GM23338 (cell line): ENCODE results near the gene CNTNAP2. TPM values are rescaled to one million over a fixed set of nuclear protein-coding genes. Genes with fewer than 3 reads are reported as not detected.

Experiments
- ATAC-seq: fragments of 200-7000 bp; cut with Tn5 transposase; 3 replicates; pipeline ENCODE4 v1.9.1; 2020
- DNase-seq: peaks from one replicate; pipeline ENCODE4 v3.0.0-alpha.2; 2015; ENCODE audit warnings: low spot score
- H2AFZ ChIP-seq: fragments of 200-600 bp; sonication (generic); 2 replicates; pipeline ENCODE4 v1.8.0; 2016; ENCODE audit warnings: antibody characterized with exemption, mild to moderate bottlenecking, moderate library complexity
- H3F3A ChIP-seq: fragments of 200-600 bp; sonication (generic); replicated peaks from 2 replicates; pipeline ENCODE4 v1.8.0; 2017; ENCODE audit warnings: antibody characterized with exemption, mixed run types, low read depth
- H3K27ac ChIP-seq: fragments of 200-600 bp; sonication (generic); 2 replicates; pipeline ENCODE4 v1.6.1; 2016; ENCODE audit warnings: low read depth
- H3K27me3 ChIP-seq: fragments of 200-600 bp; sonication (generic); 2 replicates; pipeline ENCODE4 v1.8.0; 2016; ENCODE audit warnings: mild to moderate bottlenecking, mixed run types, moderate library complexity; ENCODE audit not compliant: insufficient read depth
- H3K36me3 ChIP-seq: fragments of 200-600 bp; sonication (generic); 2 replicates; pipeline ENCODE4 v1.8.0; 2016; ENCODE audit warnings: mild to moderate bottlenecking; ENCODE audit not compliant: insufficient read depth
- H3K4me1 ChIP-seq: fragments of 200-600 bp; sonication (generic); 2 replicates; pipeline ENCODE4 v1.8.0; 2016; ENCODE audit warnings: mild to moderate bottlenecking, moderate library complexity; ENCODE audit not compliant: insufficient read depth
- H3K4me2 ChIP-seq: fragments of 200-600 bp; sonication (generic); 2 replicates; pipeline ENCODE4 v1.7.1; 2017; ENCODE audit warnings: mixed run types
- H3K4me3 ChIP-seq: fragments of 200-600 bp; sonication (generic); 2 replicates; pipeline ENCODE4 v1.6.1; 2016; ENCODE audit warnings: mixed run types
- H3K79me2 ChIP-seq: fragments of 200-600 bp; sonication (generic); replicated peaks from 2 replicates; pipeline ENCODE4 v1.8.0; 2017; ENCODE audit warnings: mild to moderate bottlenecking; ENCODE audit not compliant: insufficient read depth
- H3K9me2 ChIP-seq: fragments of 200-600 bp; sonication (generic); 2 replicates; pipeline ENCODE4 v1.8.0; 2017; ENCODE audit not compliant: insufficient read depth
- H4K20me1 ChIP-seq: fragments of 200-600 bp; sonication (generic); replicated peaks from 2 replicates; pipeline ENCODE4 v1.8.0; 2017; ENCODE audit warnings: mild to moderate bottlenecking; ENCODE audit not compliant: insufficient read depth
- H3K27ac Mint-ChIP-seq: 2 replicates; pipeline ENCODE4 v1.8.0; 2020; ENCODE audit warnings: inconsistent platforms, mild to moderate bottlenecking, moderate library complexity, mixed read lengths
- H3K27me3 Mint-ChIP-seq: 3 replicates; pipeline ENCODE4 v1.8.0; 2022; ENCODE audit warnings: low read depth, mild to moderate bottlenecking, moderate library complexity, mixed read lengths, inconsistent platforms; ENCODE audit not compliant: insufficient read depth, poor library complexity
- H3K36me3 Mint-ChIP-seq: 3 replicates; pipeline ENCODE4 v1.8.0; 2021; ENCODE audit warnings: low read depth, mild to moderate bottlenecking, inconsistent platforms, moderate library complexity, mixed read lengths
- H3K4me1 Mint-ChIP-seq: 3 replicates; pipeline ENCODE4 v1.8.0; 2020; ENCODE audit warnings: mild to moderate bottlenecking, inconsistent platforms, mixed read lengths
- H3K4me3 Mint-ChIP-seq: 3 replicates; pipeline ENCODE4 v1.8.0; 2021; ENCODE audit warnings: moderate library complexity, mild to moderate bottlenecking, inconsistent platforms, mixed read lengths
- H3K9me3 Mint-ChIP-seq: 3 replicates; pipeline ENCODE4 v1.8.0; 2020; ENCODE audit warnings: moderate library complexity, mild to moderate bottlenecking, inconsistent platforms, mixed read lengths
- CREB1 ChIP-seq: fragments of 250-450 bp; sonication (Bioruptor Pico); IDR thresholded peaks from 2 replicates; pipeline ENCODE4 v1.5.0; 2020; ENCODE audit warnings: low read depth, mild to moderate bottlenecking, moderate library complexity
- EZH2 ChIP-seq: fragments of 200-600 bp; sonication (generic); IDR thresholded peaks from one replicate; pipeline ENCODE4 v1.8.0; 2017; ENCODE audit warnings: antibody characterized with exemption, mild to moderate bottlenecking, low read depth; ENCODE audit not compliant: unreplicated experiment
- EZH2phosphoT487 ChIP-seq: fragments of 200-600 bp; sonication (generic); IDR thresholded peaks from one replicate; pipeline ENCODE4 v1.8.1; 2018; ENCODE audit warnings: antibody characterized with exemption; ENCODE audit not compliant: unreplicated experiment
- JUNB ChIP-seq: IDR thresholded peaks from one replicate; pipeline ENCODE4 v1.6.1; 2016; ENCODE audit warnings: antibody characterized with exemption; ENCODE audit not compliant: unreplicated experiment
- NANOG ChIP-seq: IDR thresholded peaks from 2 replicates; pipeline ENCODE4 v1.6.1; 2016; ENCODE audit warnings: antibody characterized with exemption, borderline replicate concordance
- STAT1 ChIP-seq: IDR thresholded peaks from one replicate; pipeline ENCODE4 v1.6.1; 2016; ENCODE audit warnings: antibody characterized with exemption; ENCODE audit not compliant: unreplicated experiment
- ZNF114 ChIP-seq: fragments of 250-450 bp; sonication (Bioruptor Pico); IDR thresholded peaks from 2 replicates; pipeline ENCODE4 v1.5.0; 2020; ENCODE audit warnings: mild to moderate bottlenecking, moderate library complexity
- ZNF331 ChIP-seq: fragments of 250-450 bp; sonication (Bioruptor Pico); IDR thresholded peaks from 2 replicates; pipeline ENCODE4 v1.5.0; 2020; ENCODE audit warnings: low read depth, mild to moderate bottlenecking, moderate library complexity
- polyA plus RNA-seq: library from polyadenylated mRNA; unstranded; fragments of >200 nt; fragmentation: Nextera tagmentation; extraction: Ambion mirVana; gene quantifications from 2 replicates; pipeline ENCODE4 v1.2.1, GENCODE V29; 2016
- total RNA-seq: library from RNA; depleted of rRNA; stranded (reverse); fragments of >200 nt; shearing (Covaris generic); gene quantifications from 2 replicates; pipeline ENCODE4 v1.2.3, GENCODE V29; 2014
- TF ChIP-seq, protein P1 (sequence below), 2 experiments: fragments of 200-600 bp in 1 of 2; sonication (generic) in 1 of 2; conservative IDR thresholded peaks; 2 replicates each; pipeline versions ENCODE4 v1.5.1 to v1.6.1; 2016 to 2017; ENCODE audit warnings: antibody characterized with exemption in 2 of 2, low read depth in 2 of 2, mild to moderate bottlenecking in 2 of 2, moderate library complexity in 1 of 2
- TF ChIP-seq, protein P2 (sequence below): IDR thresholded peaks from one replicate; pipeline ENCODE4 v1.6.1; 2018; ENCODE audit warnings: antibody characterized with exemption; ENCODE audit not compliant: unreplicated experiment
- TF ChIP-seq, protein P3 (sequence below): IDR thresholded peaks from 2 replicates; pipeline ENCODE4 v1.6.1; 2016; ENCODE audit warnings: antibody characterized with exemption

CNTNAP2 gene
- total and polyA plus RNA-seq, 2 experiments from 2014 or later = 38.2 to 61.3 TPM

DNA sequence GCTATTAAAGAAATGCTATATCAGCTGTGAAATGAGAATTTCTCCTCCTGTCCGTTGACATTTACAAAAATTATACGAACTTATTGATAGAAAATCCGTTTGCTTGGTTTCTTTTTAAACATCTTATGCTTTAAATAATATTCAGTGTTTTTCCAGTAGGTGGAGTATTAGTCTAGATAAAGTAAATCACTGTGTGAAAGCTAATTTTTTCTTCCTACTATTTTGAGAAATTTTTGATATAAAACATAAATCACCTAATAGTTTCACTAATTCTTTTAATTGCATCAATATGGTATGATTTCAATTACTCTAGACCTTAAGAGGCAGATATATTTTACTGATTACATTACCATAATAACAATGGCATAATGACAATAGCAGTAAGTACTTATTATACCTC lies 2138.7 kb downstream of the CNTNAP2 start:
- H3K4me3 Mint-ChIP-seq = no peak overlapping the region
- Histone ChIP-seq H3K4me3 (no peak overlapping the region), H3K4me1 (no peaks in the 10 kb centered on the region), H3K79me2 (no peaks in the 10 kb centered on the region), H2AFZ (no peak overlapping the region), H3K27me3 (no peaks in the 10 kb centered on the region), H3K9me2 (no peaks in the 10 kb centered on the region), H4K20me1 (no peaks in the 10 kb centered on the region), H3K36me3 (peaks cover 6% of the 10 kb centered on the region; the same call in 1 of the 2 replicates), H3K4me2 (no peak overlapping the region), H3K27ac (no peak overlapping the region), H3F3A (no peaks in the 10 kb centered on the region)
- ATAC-seq (no peak), DNase-seq (no peak)
- H3K27ac Mint-ChIP-seq = no peak overlapping the region
- peaks cover 42% of the 10 kb centered on the region for H3K9me3 Mint-ChIP-seq
- H3K27me3 Mint-ChIP-seq = peaks cover 2% of the 10 kb centered on the region
- H3K4me1 Mint-ChIP-seq = no peaks in the 10 kb centered on the region
- peaks cover 25% of the 10 kb centered on the region for H3K36me3 Mint-ChIP-seq
- no peak for TF ChIP-seq JUNB
- no peak for TF ChIP-seq CREB1 (CRISPR knock-in tag)

DNA sequence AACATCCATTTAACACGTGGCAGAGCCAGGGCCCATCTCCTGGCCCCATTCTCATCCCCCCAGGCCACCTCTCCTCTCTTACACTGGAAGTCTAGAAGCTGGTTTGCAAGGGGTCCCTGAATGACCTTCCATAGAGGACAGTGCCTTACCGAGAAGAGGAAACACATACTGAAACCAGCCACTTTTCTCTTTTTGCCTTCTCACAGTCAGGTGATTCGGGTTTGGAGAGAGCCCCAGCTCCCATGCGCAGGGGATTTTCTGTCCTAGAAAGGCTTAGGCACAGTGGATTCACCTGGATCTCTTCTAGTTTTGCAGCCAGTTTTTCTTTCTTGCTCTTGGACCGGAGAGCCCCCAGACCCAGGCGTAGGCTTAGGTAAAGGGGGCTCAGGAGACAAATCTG lies 2139.8 kb downstream of the CNTNAP2 start:
- H3K4me3 ChIP-seq = no peak overlapping the region
- peaks cover 4% of the 10 kb centered on the region for H3K27me3 Mint-ChIP-seq
- DNase-seq (no peak), ATAC-seq (no peak)
- H3K27ac ChIP-seq = no peak overlapping the region
- H4K20me1 ChIP-seq = no peaks in the 10 kb centered on the region
- TF ChIP-seq ZNF114 (CRISPR knock-in tag) = no peak
- TF ChIP-seq, protein P1, sequence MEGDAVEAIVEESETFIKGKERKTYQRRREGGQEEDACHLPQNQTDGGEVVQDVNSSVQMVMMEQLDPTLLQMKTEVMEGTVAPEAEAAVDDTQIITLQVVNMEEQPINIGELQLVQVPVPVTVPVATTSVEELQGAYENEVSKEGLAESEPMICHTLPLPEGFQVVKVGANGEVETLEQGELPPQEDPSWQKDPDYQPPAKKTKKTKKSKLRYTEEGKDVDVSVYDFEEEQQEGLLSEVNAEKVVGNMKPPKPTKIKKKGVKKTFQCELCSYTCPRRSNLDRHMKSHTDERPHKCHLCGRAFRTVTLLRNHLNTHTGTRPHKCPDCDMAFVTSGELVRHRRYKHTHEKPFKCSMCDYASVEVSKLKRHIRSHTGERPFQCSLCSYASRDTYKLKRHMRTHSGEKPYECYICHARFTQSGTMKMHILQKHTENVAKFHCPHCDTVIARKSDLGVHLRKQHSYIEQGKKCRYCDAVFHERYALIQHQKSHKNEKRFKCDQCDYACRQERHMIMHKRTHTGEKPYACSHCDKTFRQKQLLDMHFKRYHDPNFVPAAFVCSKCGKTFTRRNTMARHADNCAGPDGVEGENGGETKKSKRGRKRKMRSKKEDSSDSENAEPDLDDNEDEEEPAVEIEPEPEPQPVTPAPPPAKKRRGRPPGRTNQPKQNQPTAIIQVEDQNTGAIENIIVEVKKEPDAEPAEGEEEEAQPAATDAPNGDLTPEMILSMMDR (conservative IDR thresholded peaks at IDR 0.05; ENCODE audit: low read depth in 2 of 2) = no peak
- TF ChIP-seq EZH2 = no peak
- TF ChIP-seq, protein P2, sequence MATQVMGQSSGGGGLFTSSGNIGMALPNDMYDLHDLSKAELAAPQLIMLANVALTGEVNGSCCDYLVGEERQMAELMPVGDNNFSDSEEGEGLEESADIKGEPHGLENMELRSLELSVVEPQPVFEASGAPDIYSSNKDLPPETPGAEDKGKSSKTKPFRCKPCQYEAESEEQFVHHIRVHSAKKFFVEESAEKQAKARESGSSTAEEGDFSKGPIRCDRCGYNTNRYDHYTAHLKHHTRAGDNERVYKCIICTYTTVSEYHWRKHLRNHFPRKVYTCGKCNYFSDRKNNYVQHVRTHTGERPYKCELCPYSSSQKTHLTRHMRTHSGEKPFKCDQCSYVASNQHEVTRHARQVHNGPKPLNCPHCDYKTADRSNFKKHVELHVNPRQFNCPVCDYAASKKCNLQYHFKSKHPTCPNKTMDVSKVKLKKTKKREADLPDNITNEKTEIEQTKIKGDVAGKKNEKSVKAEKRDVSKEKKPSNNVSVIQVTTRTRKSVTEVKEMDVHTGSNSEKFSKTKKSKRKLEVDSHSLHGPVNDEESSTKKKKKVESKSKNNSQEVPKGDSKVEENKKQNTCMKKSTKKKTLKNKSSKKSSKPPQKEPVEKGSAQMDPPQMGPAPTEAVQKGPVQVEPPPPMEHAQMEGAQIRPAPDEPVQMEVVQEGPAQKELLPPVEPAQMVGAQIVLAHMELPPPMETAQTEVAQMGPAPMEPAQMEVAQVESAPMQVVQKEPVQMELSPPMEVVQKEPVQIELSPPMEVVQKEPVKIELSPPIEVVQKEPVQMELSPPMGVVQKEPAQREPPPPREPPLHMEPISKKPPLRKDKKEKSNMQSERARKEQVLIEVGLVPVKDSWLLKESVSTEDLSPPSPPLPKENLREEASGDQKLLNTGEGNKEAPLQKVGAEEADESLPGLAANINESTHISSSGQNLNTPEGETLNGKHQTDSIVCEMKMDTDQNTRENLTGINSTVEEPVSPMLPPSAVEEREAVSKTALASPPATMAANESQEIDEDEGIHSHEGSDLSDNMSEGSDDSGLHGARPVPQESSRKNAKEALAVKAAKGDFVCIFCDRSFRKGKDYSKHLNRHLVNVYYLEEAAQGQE = no peak
- TF ChIP-seq ZNF331 = no peak
- no peak for TF ChIP-seq EZH2phosphoT487
- TF ChIP-seq STAT1 = no peak
- TF ChIP-seq, protein P3, sequence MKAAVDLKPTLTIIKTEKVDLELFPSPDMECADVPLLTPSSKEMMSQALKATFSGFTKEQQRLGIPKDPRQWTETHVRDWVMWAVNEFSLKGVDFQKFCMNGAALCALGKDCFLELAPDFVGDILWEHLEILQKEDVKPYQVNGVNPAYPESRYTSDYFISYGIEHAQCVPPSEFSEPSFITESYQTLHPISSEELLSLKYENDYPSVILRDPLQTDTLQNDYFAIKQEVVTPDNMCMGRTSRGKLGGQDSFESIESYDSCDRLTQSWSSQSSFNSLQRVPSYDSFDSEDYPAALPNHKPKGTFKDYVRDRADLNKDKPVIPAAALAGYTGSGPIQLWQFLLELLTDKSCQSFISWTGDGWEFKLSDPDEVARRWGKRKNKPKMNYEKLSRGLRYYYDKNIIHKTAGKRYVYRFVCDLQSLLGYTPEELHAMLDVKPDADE = no peak
- TF ChIP-seq CREB1 (CRISPR knock-in tag) = no peak
- TF ChIP-seq NANOG = no peak
- H3K36me3 ChIP-seq = no peaks in the 10 kb centered on the region
- H3K27ac Mint-ChIP-seq = no peak overlapping the region
- no peaks in the 10 kb centered on the region for H3K4me1 Mint-ChIP-seq
- peaks cover 31% of the 10 kb centered on the region for H3K9me3 Mint-ChIP-seq
- peak overlapping the region; percentile 56; the same call in 1 of the 2 replicates for H2AFZ ChIP-seq
- no peaks in the 10 kb centered on the region for H3K79me2 ChIP-seq
- H3K4me2 ChIP-seq = no peak overlapping the region
- no peak overlapping the region for H3K4me3 Mint-ChIP-seq
- no peaks in the 10 kb centered on the region for H3F3A ChIP-seq
- no peaks in the 10 kb centered on the region for H3K9me2 ChIP-seq
- no peaks in the 10 kb centered on the region for H3K27me3 ChIP-seq
- peaks cover 14% of the 10 kb centered on the region for H3K36me3 Mint-ChIP-seq
- no peaks in the 10 kb centered on the region for H3K4me1 ChIP-seq
